Measurements from ENCODE around the gene TMEM169.

DNA sequence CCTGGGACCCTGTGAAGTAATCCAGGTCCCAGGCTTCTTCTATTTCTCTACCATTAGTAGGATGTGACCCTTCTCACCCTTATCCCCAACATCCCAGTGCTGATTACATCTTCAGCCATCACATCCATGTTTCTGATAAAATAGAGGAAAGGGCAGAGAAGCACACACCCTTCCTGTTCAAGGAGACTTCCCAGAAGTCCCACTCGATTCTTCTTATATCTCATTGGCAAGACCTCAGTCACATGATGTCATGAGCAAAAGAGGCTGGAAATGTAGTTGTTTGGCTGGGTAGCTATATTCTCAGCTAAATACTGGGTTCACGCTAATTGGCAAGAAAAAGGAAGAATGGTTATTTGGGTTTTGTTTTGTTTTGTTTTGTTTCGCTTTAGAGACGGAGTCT is 19.4 kb downstream of the TMEM169 start:
- TF ChIP-seq BCL11A (tag by site-specific recombination; IDR thresholded peaks at IDR 0.05; ENCODE audit: low read depth) (no peak), ZNF777 (tag by site-specific recombination; IDR thresholded peaks at IDR 0.05; ENCODE audit: borderline replicate concordance) (no peak), KLF16 (tag by site-specific recombination; IDR thresholded peaks at IDR 0.05) (no peak)
- TF ChIP-seq, protein P1, sequence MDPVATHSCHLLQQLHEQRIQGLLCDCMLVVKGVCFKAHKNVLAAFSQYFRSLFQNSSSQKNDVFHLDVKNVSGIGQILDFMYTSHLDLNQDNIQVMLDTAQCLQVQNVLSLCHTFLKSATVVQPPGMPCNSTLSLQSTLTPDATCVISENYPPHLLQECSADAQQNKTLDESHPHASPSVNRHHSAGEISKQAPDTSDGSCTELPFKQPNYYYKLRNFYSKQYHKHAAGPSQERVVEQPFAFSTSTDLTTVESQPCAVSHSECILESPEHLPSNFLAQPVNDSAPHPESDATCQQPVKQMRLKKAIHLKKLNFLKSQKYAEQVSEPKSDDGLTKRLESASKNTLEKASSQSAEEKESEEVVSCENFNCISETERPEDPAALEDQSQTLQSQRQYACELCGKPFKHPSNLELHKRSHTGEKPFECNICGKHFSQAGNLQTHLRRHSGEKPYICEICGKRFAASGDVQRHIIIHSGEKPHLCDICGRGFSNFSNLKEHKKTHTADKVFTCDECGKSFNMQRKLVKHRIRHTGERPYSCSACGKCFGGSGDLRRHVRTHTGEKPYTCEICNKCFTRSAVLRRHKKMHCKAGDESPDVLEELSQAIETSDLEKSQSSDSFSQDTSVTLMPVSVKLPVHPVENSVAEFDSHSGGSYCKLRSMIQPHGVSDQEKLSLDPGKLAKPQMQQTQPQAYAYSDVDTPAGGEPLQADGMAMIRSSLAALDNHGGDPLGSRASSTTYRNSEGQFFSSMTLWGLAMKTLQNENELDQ (tag by site-specific recombination; IDR thresholded peaks at IDR 0.05; ENCODE audit: low read depth): no peak
- TF ChIP-seq, protein P2, sequence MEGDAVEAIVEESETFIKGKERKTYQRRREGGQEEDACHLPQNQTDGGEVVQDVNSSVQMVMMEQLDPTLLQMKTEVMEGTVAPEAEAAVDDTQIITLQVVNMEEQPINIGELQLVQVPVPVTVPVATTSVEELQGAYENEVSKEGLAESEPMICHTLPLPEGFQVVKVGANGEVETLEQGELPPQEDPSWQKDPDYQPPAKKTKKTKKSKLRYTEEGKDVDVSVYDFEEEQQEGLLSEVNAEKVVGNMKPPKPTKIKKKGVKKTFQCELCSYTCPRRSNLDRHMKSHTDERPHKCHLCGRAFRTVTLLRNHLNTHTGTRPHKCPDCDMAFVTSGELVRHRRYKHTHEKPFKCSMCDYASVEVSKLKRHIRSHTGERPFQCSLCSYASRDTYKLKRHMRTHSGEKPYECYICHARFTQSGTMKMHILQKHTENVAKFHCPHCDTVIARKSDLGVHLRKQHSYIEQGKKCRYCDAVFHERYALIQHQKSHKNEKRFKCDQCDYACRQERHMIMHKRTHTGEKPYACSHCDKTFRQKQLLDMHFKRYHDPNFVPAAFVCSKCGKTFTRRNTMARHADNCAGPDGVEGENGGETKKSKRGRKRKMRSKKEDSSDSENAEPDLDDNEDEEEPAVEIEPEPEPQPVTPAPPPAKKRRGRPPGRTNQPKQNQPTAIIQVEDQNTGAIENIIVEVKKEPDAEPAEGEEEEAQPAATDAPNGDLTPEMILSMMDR (tag by site-specific recombination; IDR thresholded peaks at IDR 0.05): no peak

All from HEK293 (cell line).